Endothelial cell of umbilical vein (primary cell): ENCODE results near the gene RAB3GAP2. TPM values are rescaled to one million over a fixed set of nuclear protein-coding genes. Genes with fewer than 3 reads are reported as not detected.

Experiments
- BruUV-seq: library from RNA; stranded (reverse); fragments of 400-500 nt; replicated peaks from 2 replicates; lab custom pipeline; 2021; lab: Mats Ljungman, UMichigan
- CTCF ChIA-PET: fragments of 300-600, 350-600 bp; sonication (Branson Sonifier 250); formaldehyde crosslinking; loops from one replicate; lab custom pipeline; 2021; ENCODE audit warnings: antibody characterized with exemption, inconsistent platforms; lab: Charles Lee
- POLR2A ChIA-PET: fragments of 300-600, 350-600 bp; sonication (Branson Sonifier 250); formaldehyde crosslinking; loops from one replicate; lab custom pipeline; 2021; ENCODE audit warnings: antibody characterized with exemption, inconsistent platforms; lab: Charles Lee
- DNase-seq: peaks from one replicate; pipeline ENCODE4 v3.0.0-alpha.2; 2011; ENCODE audit warnings: low read depth, low spot score
- FAIRE-seq: peaks from 2 replicates; lab custom pipeline; 2011; peaks lifted over from hg19 to GRCh38; lab: Jason Lieb, UNC
- H2AFZ ChIP-seq: 2 replicates; pipeline ENCODE4 v1.6.0; 2012; ENCODE audit warnings: low read depth, low read length, control low read depth, inconsistent platforms
- H3K27ac ChIP-seq: 2 replicates; pipeline ENCODE4 v1.5.1; 2011; ENCODE audit warnings: low read depth, mild to moderate bottlenecking, control low read depth, low read length, moderate library complexity; ENCODE audit not compliant: insufficient read depth
- H3K27me3 ChIP-seq, 2 experiments: 2 replicates each; pipeline versions ENCODE4 v1.6.0 to v1.6.1; 2011; ENCODE audit warnings: low read length in 2 of 2, mixed read lengths in 1 of 2; ENCODE audit not compliant: control insufficient read depth in 2 of 2, insufficient read depth in 2 of 2
- H3K36me3 ChIP-seq, 2 experiments: 2 replicates in 1 of 2; 3 replicates in 1 of 2; pipeline ENCODE4 v1.5.1; 2011; ENCODE audit warnings: low read length in 2 of 2, mild to moderate bottlenecking in 1 of 2, moderate library complexity in 1 of 2; ENCODE audit not compliant: control insufficient read depth in 2 of 2, insufficient read depth in 2 of 2; ENCODE audit errors: extremely low read depth in 1 of 2
- H3K4me1 ChIP-seq: 3 replicates; pipeline ENCODE4 v1.5.1; 2011; ENCODE audit warnings: mild to moderate bottlenecking, low read length; ENCODE audit not compliant: control insufficient read depth, insufficient read depth; ENCODE audit errors: extremely low read depth
- H3K4me2 ChIP-seq: 2 replicates; pipeline ENCODE4 v1.6.1; 2011; ENCODE audit warnings: low read length, control low read depth, mixed read lengths; ENCODE audit not compliant: insufficient read depth
- H3K4me3 ChIP-seq, 3 experiments: fragments of 200-600 bp in 1 of 3; sonication (generic), shearing (Covaris generic) in 1 of 3; replicated peaks in 1 of 3; 2 replicates each; pipeline ENCODE4 v1.5.1; 2011 to 2016; ENCODE audit warnings: control low read depth in 3 of 3, low read length in 3 of 3, mild to moderate bottlenecking in 2 of 3, inconsistent platforms in 1 of 3, low read depth in 1 of 3, moderate library complexity in 1 of 3; ENCODE audit not compliant: insufficient read depth in 1 of 3
- H3K79me2 ChIP-seq: 2 replicates; pipeline ENCODE4 v1.6.0; 2012; ENCODE audit warnings: low read length, inconsistent platforms; ENCODE audit not compliant: control insufficient read depth, insufficient read depth
- H3K9ac ChIP-seq: replicated peaks from 2 replicates; pipeline ENCODE3; 2011; ENCODE audit warnings: low read length, control low read depth; ENCODE audit not compliant: insufficient read depth; ENCODE audit errors: extremely low read depth
- H3K9me1 ChIP-seq: replicated peaks from 3 replicates; pipeline ENCODE4 v1.6.0; 2011; ENCODE audit warnings: mild to moderate bottlenecking, low read length; ENCODE audit not compliant: control insufficient read depth, insufficient read depth; ENCODE audit errors: extremely low read depth
- H3K9me3 ChIP-seq: replicated peaks from 2 replicates; pipeline ENCODE4 v1.5.1; 2012; ENCODE audit warnings: low read length, inconsistent platforms; ENCODE audit not compliant: control insufficient read depth, insufficient read depth
- H4K20me1 ChIP-seq: replicated peaks from 2 replicates; pipeline ENCODE3; 2011; ENCODE audit warnings: mild to moderate bottlenecking, low read length; ENCODE audit not compliant: control insufficient read depth, insufficient read depth; ENCODE audit errors: extremely low read depth
- CTCF ChIP-seq, 2 donors: IDR thresholded peaks; 1 replicate in 1 of 2; 2 replicates in 1 of 2; pipeline ENCODE4 v1.5.1; 2011; ENCODE audit warnings: low read length in 2 of 2, mild to moderate bottlenecking in 2 of 2, moderate library complexity in 2 of 2, control low read depth in 1 of 2, inconsistent platforms in 1 of 2, low read depth in 1 of 2; ENCODE audit not compliant: insufficient read depth in 1 of 2; ENCODE audit errors: extremely low read depth in 1 of 2
- EZH2 ChIP-seq: IDR thresholded peaks from 2 replicates; pipeline ENCODE4 v1.6.1; 2012; ENCODE audit warnings: borderline replicate concordance, low read depth, mild to moderate bottlenecking, moderate library complexity, low read length, inconsistent platforms; ENCODE audit not compliant: severe bottlenecking
- FOS ChIP-seq: IDR thresholded peaks from 2 replicates; pipeline ENCODE4 v1.6.1; 2011; ENCODE audit warnings: mild to moderate bottlenecking, low read length, moderate library complexity, borderline replicate concordance; ENCODE audit not compliant: insufficient read depth
- GATA2 ChIP-seq: IDR thresholded peaks from 2 replicates; pipeline ENCODE4 v1.7.0; 2011; ENCODE audit warnings: low read depth, mild to moderate bottlenecking, moderate library complexity, mixed read lengths, low read length; ENCODE audit not compliant: insufficient read length, insufficient read depth
- JUN ChIP-seq: IDR thresholded peaks from 2 replicates; pipeline ENCODE4 v1.6.1; 2011; ENCODE audit warnings: borderline replicate concordance, low read depth; ENCODE audit not compliant: insufficient read length, insufficient read depth
- MAX ChIP-seq: IDR thresholded peaks from 2 replicates; pipeline ENCODE4 v1.6.1; 2011; ENCODE audit not compliant: insufficient read depth, insufficient read length
- MYC ChIP-seq: IDR thresholded peaks from one replicate; pipeline ENCODE4 v1.6.1; 2011; ENCODE audit warnings: mild to moderate bottlenecking, low read depth, low read length
- POLR2A ChIP-seq: IDR thresholded peaks from 2 replicates; pipeline ENCODE4 v1.6.1; 2012; ENCODE audit warnings: low read depth, mild to moderate bottlenecking, control low read depth, low read length
- POLR2AphosphoS5 ChIP-seq: IDR thresholded peaks from 2 replicates; pipeline ENCODE4 v1.6.1; 2012; ENCODE audit warnings: low read depth, mild to moderate bottlenecking, control low read depth, low read length, moderate library complexity; ENCODE audit not compliant: insufficient read depth
- dilution Hi-C: fragments of 300-500 bp; cut with MboI; formaldehyde crosslinking; loops from one replicate; pipeline ENCODE4 v1.15.0; 2019; ENCODE audit warnings: low sequenced_read_pairs; ENCODE audit not compliant: extremely low pct_ligation_motif_present
- intact Hi-C: fragments of 100-400 bp; cut with micrococcal nuclease; formaldehyde crosslinking; loops from one replicate; pipeline ENCODE4 v1.10.0; 2022
- polyA plus RNA-seq, 4 experiments: library from polyadenylated mRNA; depleted of rRNA in 3 of 4; stranded (reverse) in 3 of 4; unstranded in 1 of 4; fragments of >200 nt; gene quantifications; 2 replicates each; pipeline versions ENCODE4 v1.2.1 to v1.2.3, GENCODE V29; 2011 to 2012; ENCODE audit warnings: missing spikeins in 1 of 4
- total RNA-seq: library from RNA; stranded (reverse); gene quantifications from 2 replicates; pipeline ENCODE4 v1.2.3, GENCODE V29; 2021

Gene RAB3GAP2
- total and polyA plus RNA-seq, 2 donors (not counting 3 experiments of a cell fraction or from before 2014, with no cell fraction given), result 11.1 to 37.4 TPM

- no peaks in the 10 kb centered on the region for H3K9me1 ChIP-seq
- FAIRE-seq, result no peak
- H3K9ac ChIP-seq, result no peak overlapping the region
- no peaks in the 10 kb centered on the region for H3K79me2 ChIP-seq
- no peak overlapping the region for H3K27ac ChIP-seq
- H3K36me3 ChIP-seq, result peaks cover 12% of the 10 kb centered on the region in 2 experiments
- intact Hi-C loops, result loop anchor here (2.0 kb wide), 1 partner anchor 20 kb away; no protein-coding TSS in a partner anchor
- H3K4me2 ChIP-seq, result no peak overlapping the region
- CTCF ChIA-PET, result interaction anchor here (1.0 kb wide), 1 partner anchor 33 kb away, joined by 3 read pairs; no protein-coding TSS in a partner anchor
- H2AFZ ChIP-seq, result no peak overlapping the region
- H3K4me1 ChIP-seq, result peaks cover 3% of the 10 kb centered on the region
- POLR2A ChIA-PET, result no interaction called here
- dilution Hi-C loops, result no loop called here
- no peak for TF ChIP-seq JUN
- no peak for TF ChIP-seq CTCF (IDR thresholded peaks at IDR 0.05; ENCODE audit: extremely low read depth in 1 of 2, insufficient read depth in 1 of 2, low read depth in 1 of 2, low read length in 2 of 2)
- TF ChIP-seq MAX, result no peak
- no peak for TF ChIP-seq FOS
- no peak for TF ChIP-seq MYC
- no peak for TF ChIP-seq EZH2
- TF ChIP-seq GATA2, result no peak
- no peak for TF ChIP-seq POLR2A
- TF ChIP-seq POLR2AphosphoS5, result no peak
- H3K27me3 ChIP-seq, result no peaks in the 10 kb centered on the region
- BruUV-seq, result no TSS peak
- no peaks in the 10 kb centered on the region for H3K9me3 ChIP-seq
- no peak for DNase-seq
- no peaks in the 10 kb centered on the region for H4K20me1 ChIP-seq
- no peak overlapping the region for H3K4me3 ChIP-seq
Measured at GRCh38 chr1:220156620-220157146, 115.6 kb downstream of the RAB3GAP2 start.
